CD4-positive, alpha-beta memory T cell (primary cell): ENCODE results near the gene LBHD2. TPM values are rescaled to one million over a fixed set of nuclear protein-coding genes. Genes with fewer than 3 reads are reported as not detected.

Experiments
- CTCF ChIA-PET: fragments of 350-600 bp; sonication (Branson Sonifier 250); formaldehyde crosslinking; loops from one replicate; lab custom pipeline; 2021; ENCODE audit warnings: inconsistent platforms; ENCODE audit not compliant: partially characterized antibody; lab: Charles Lee
- POLR2A ChIA-PET: fragments of 350-600 bp; sonication (Branson Sonifier 250); formaldehyde crosslinking; loops from one replicate; lab custom pipeline; 2021; ENCODE audit not compliant: partially characterized antibody; lab: Charles Lee
- DNase-seq, 5 donors: peaks; one replicate each; pipeline versions ENCODE4 v3.0.0 to v3.0.0-alpha.2; 2020 to 2022; ENCODE audit warnings: mixed read lengths in 1 of 5
- H3K27ac ChIP-seq: one replicate; pipeline ENCODE4 v1.7.0; 2013; ENCODE audit warnings: low read depth, low read length
- H3K27me3 ChIP-seq: 2 replicates; pipeline ENCODE4 v1.7.0; 2013; ENCODE audit warnings: mild to moderate bottlenecking, low read length, moderate library complexity; ENCODE audit not compliant: insufficient read depth
- H3K36me3 ChIP-seq: 2 replicates; pipeline ENCODE4 v1.7.0; 2013; ENCODE audit warnings: mild to moderate bottlenecking, low read length, moderate library complexity; ENCODE audit not compliant: insufficient read depth
- H3K4me1 ChIP-seq: 2 replicates; pipeline ENCODE4 v1.7.0; 2013; ENCODE audit warnings: mild to moderate bottlenecking, low read length, moderate library complexity; ENCODE audit not compliant: insufficient read depth
- H3K4me3 ChIP-seq, 2 donors: one replicate each; pipeline ENCODE4 v1.7.0; 2013; ENCODE audit warnings: low read length in 2 of 2, mild to moderate bottlenecking in 1 of 2
- H3K9me3 ChIP-seq, 2 donors: one replicate each; pipeline ENCODE4 v1.7.0; 2013; ENCODE audit warnings: low read length in 2 of 2, control low read depth in 1 of 2; ENCODE audit not compliant: control insufficient read depth in 1 of 2
- H3K27ac Mint-ChIP-seq, 7 donors: one replicate each; pipeline ENCODE4 v1.8.0; 2020 to 2021; ENCODE audit warnings: mixed read lengths in 7 of 7, mild to moderate bottlenecking in 6 of 7, inconsistent platforms in 3 of 7, moderate library complexity in 3 of 7
- H3K27me3 Mint-ChIP-seq, 2 donors: one replicate each; pipeline ENCODE4 v1.8.0; 2020 to 2021; ENCODE audit warnings: mixed read lengths in 2 of 2
- H3K36me3 Mint-ChIP-seq, 2 donors: one replicate each; pipeline ENCODE4 v1.8.0; 2020 to 2021; ENCODE audit warnings: mixed read lengths in 2 of 2, inconsistent platforms in 1 of 2, mild to moderate bottlenecking in 1 of 2
- H3K4me1 Mint-ChIP-seq, 4 donors: one replicate each; pipeline ENCODE4 v1.8.0; 2020 to 2021; ENCODE audit warnings: mixed read lengths in 4 of 4, mild to moderate bottlenecking in 1 of 4
- H3K4me3 Mint-ChIP-seq, 8 donors: one replicate each; pipeline ENCODE4 v1.8.0; 2020 to 2021; ENCODE audit warnings: mixed read lengths in 8 of 8, mild to moderate bottlenecking in 7 of 8, moderate library complexity in 6 of 8, inconsistent platforms in 3 of 8
- H3K9me3 Mint-ChIP-seq, 8 donors: one replicate each; pipeline ENCODE4 v1.8.0; 2020 to 2021; ENCODE audit warnings: mixed read lengths in 8 of 8, mild to moderate bottlenecking in 5 of 8, inconsistent platforms in 3 of 8, moderate library complexity in 1 of 8
- intact Hi-C: fragments of 100-400 bp; cut with micrococcal nuclease; formaldehyde crosslinking; loops from one replicate; pipeline ENCODE4 v1.15.1; 2023
- polyA plus RNA-seq, 2 donors: library from polyadenylated mRNA; unstranded; fragments of 300-500 nt; fragmentation: Illumina TruSeq; gene quantifications; one replicate each; pipeline ENCODE4 v1.2.3, GENCODE V29; 2021
- total RNA-seq, 2 experiments: library from RNA; stranded (reverse); gene quantifications; one replicate each; pipeline ENCODE4 v1.2.3, GENCODE V29; 2021

Gene LBHD2
- total and polyA plus RNA-seq, 4 experiments from 2014 or later, result not detected

GRCh38 chr14:103068351-103069073, 15.5 kb upstream of the LBHD2 start:
- Mint-ChIP-seq H3K36me3 (no peaks in the 10 kb centered on the region), H3K4me1 (no peaks in the 10 kb centered on the region), H3K9me3 (no peaks in the 10 kb centered on the region), H3K27ac (no peak overlapping the region), H3K4me3 (no peak overlapping the region), H3K27me3 (peaks cover 1% of the 10 kb centered on the region in 2 donors)
- CTCF ChIA-PET, result interaction anchor here (1.0 to 1.7 kb wide), 3 partner anchors 9 to 36 kb away, joined by 3 to 4 read pairs (median 3); no protein-coding TSS in a partner anchor
- POLR2A ChIA-PET, result no interaction called here
- H3K4me1 ChIP-seq, result no peaks in the 10 kb centered on the region
- no peak for DNase-seq
- no peaks in the 10 kb centered on the region for H3K9me3 ChIP-seq
- H3K27ac ChIP-seq, result no peak overlapping the region
- no peak overlapping the region for H3K4me3 ChIP-seq
- no peaks in the 10 kb centered on the region for H3K27me3 ChIP-seq
- H3K36me3 ChIP-seq, result no peaks in the 10 kb centered on the region
- intact Hi-C loops, result no loop called here

- peaks cover 5% of the 10 kb centered on the region for H3K4me1 ChIP-seq
- H3K27me3 Mint-ChIP-seq, result peaks cover 1 to 4% of the 10 kb centered on the region in 2 donors
- ChIA-PET POLR2A (no interaction called here), CTCF (no interaction called here)
- H3K4me3 Mint-ChIP-seq, result no peak overlapping the region
- H3K9me3 ChIP-seq, result no peaks in the 10 kb centered on the region
- intact Hi-C loops, result no loop called here
- no peak overlapping the region for H3K27ac ChIP-seq
- no peaks in the 10 kb centered on the region for H3K9me3 Mint-ChIP-seq
- H3K36me3 ChIP-seq, result no peaks in the 10 kb centered on the region
- peaks cover 0 to 5% (median 0%) of the 10 kb centered on the region in 4 donors for H3K4me1 Mint-ChIP-seq
- H3K27me3 ChIP-seq, result no peaks in the 10 kb centered on the region
- H3K4me3 ChIP-seq, result no peak overlapping the region
- DNase-seq, result no peak
- no peak overlapping the region for H3K27ac Mint-ChIP-seq
- no peaks in the 10 kb centered on the region for H3K36me3 Mint-ChIP-seq
Measured at GRCh38 chr14:103070263-103070885, 13.6 kb upstream of the LBHD2 start.

GRCh38 chr14:103070971-103071542, 13.0 kb upstream of the LBHD2 start:
- POLR2A ChIA-PET, result no interaction called here
- no peaks in the 10 kb centered on the region for H3K9me3 Mint-ChIP-seq
- Histone ChIP-seq H3K4me1 (peaks cover 8% of the 10 kb centered on the region), H3K4me3 (no peak overlapping the region), H3K9me3 (no peaks in the 10 kb centered on the region), H3K27me3 (no peaks in the 10 kb centered on the region), H3K27ac (no peak overlapping the region), H3K36me3 (no peaks in the 10 kb centered on the region)
- peaks cover 0 to 4% of the 10 kb centered on the region in 2 donors for H3K27me3 Mint-ChIP-seq
- intact Hi-C loops, result no loop called here
- H3K4me3 Mint-ChIP-seq, result no peak overlapping the region
- CTCF ChIA-PET, result no interaction called here
- no peak overlapping the region for H3K27ac Mint-ChIP-seq
- no peak for DNase-seq
- H3K4me1 Mint-ChIP-seq, result peaks cover 0 to 5% (median 0%) of the 10 kb centered on the region in 4 donors
- H3K36me3 Mint-ChIP-seq, result no peaks in the 10 kb centered on the region

GRCh38 chr14:103071544-103072251, 12.3 kb upstream of the LBHD2 start:
- H3K27ac ChIP-seq, result no peak overlapping the region
- ChIA-PET CTCF (no interaction called here), POLR2A (no interaction called here)
- Mint-ChIP-seq H3K27ac (no peak overlapping the region), H3K36me3 (no peaks in the 10 kb centered on the region), H3K27me3 (peaks cover 0 to 4% of the 10 kb centered on the region in 2 donors), H3K9me3 (no peaks in the 10 kb centered on the region), H3K4me3 (no peak overlapping the region), H3K4me1 (peaks cover 0 to 5% (median 0%) of the 10 kb centered on the region in 4 donors)
- no peaks in the 10 kb centered on the region for H3K36me3 ChIP-seq
- H3K27me3 ChIP-seq, result no peaks in the 10 kb centered on the region
- H3K4me1 ChIP-seq, result peaks cover 9% of the 10 kb centered on the region
- no peak overlapping the region for H3K4me3 ChIP-seq
- no peak for DNase-seq
- intact Hi-C loops, result no loop called here
- no peaks in the 10 kb centered on the region for H3K9me3 ChIP-seq

- no peak overlapping the region for H3K4me3 Mint-ChIP-seq
- H3K4me1 ChIP-seq, result peaks cover 9% of the 10 kb centered on the region
- no peak for DNase-seq
- H3K36me3 Mint-ChIP-seq, result no peaks in the 10 kb centered on the region
- POLR2A ChIA-PET, result no interaction called here
- no peaks in the 10 kb centered on the region for H3K27me3 ChIP-seq
- CTCF ChIA-PET, result no interaction called here
- H3K27me3 Mint-ChIP-seq, result peaks cover 0 to 4% of the 10 kb centered on the region in 2 donors
- intact Hi-C loops, result no loop called here
- no peak overlapping the region for H3K4me3 ChIP-seq
- no peaks in the 10 kb centered on the region for H3K9me3 ChIP-seq
- no peak overlapping the region for H3K27ac Mint-ChIP-seq
- no peaks in the 10 kb centered on the region for H3K9me3 Mint-ChIP-seq
- no peaks in the 10 kb centered on the region for H3K36me3 ChIP-seq
- no peak overlapping the region for H3K27ac ChIP-seq
- peaks cover 0 to 5% (median 0%) of the 10 kb centered on the region in 4 donors for H3K4me1 Mint-ChIP-seq
Measured at GRCh38 chr14:103072595-103073366, 11.2 kb upstream of the LBHD2 start.

- ChIA-PET POLR2A (no interaction called here), CTCF (interaction anchor here (1.2 kb wide), 1 partner anchor 23 kb away, joined by 6 read pairs; no protein-coding TSS in a partner anchor)
- Mint-ChIP-seq H3K9me3 (no peaks in the 10 kb centered on the region), H3K27ac (no peak overlapping the region), H3K4me1 (peaks cover 0 to 5% (median 0%) of the 10 kb centered on the region in 4 donors), H3K4me3 (no peak overlapping the region), H3K27me3 (peaks cover 0 to 4% of the 10 kb centered on the region in 2 donors), H3K36me3 (no peaks in the 10 kb centered on the region)
- DNase-seq, result no peak
- H3K27ac ChIP-seq, result no peak overlapping the region
- H3K36me3 ChIP-seq, result no peaks in the 10 kb centered on the region
- H3K27me3 ChIP-seq, result no peaks in the 10 kb centered on the region
- intact Hi-C loops, result no loop called here
- H3K9me3 ChIP-seq, result no peaks in the 10 kb centered on the region
- H3K4me3 ChIP-seq, result no peak overlapping the region
- peaks cover 10% of the 10 kb centered on the region for H3K4me1 ChIP-seq
Measured at GRCh38 chr14:103073367-103073875, 10.6 kb upstream of the LBHD2 start.
